NCI-H1417 treated with DMSO at 0.1 percent for 48 hours (cell line): ENCODE results near the gene KCND1.
A peak's percentile ranks its signal among the peaks of the same experiment; 100 is the strongest.

Experiments used
- DNase-seq: peaks from one replicate; lab custom pipeline; 2025; lab: John Stamatoyannopoulos, UW

KCND1 gene

DNA sequence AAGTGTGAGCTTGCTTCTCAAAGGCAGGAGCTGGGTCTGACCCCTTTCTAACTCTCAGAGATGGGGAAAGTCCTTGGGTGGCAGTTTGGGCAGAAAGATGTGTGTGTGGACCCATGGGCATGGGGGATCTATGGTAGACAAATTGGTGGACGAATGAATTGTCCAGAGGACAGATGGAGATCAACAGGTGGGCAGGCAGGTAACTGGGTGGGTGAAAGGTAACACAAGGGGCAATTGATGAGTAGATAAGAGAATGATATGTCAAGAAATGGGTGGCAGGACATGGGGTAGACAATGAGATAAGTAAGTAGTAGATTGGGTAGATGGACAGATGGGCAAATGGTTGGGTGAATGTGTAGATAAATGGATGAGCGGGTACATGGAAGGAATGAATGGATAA, 2.9 kb upstream of the KCND1 start:
- DNase-seq = no peak

DNA sequence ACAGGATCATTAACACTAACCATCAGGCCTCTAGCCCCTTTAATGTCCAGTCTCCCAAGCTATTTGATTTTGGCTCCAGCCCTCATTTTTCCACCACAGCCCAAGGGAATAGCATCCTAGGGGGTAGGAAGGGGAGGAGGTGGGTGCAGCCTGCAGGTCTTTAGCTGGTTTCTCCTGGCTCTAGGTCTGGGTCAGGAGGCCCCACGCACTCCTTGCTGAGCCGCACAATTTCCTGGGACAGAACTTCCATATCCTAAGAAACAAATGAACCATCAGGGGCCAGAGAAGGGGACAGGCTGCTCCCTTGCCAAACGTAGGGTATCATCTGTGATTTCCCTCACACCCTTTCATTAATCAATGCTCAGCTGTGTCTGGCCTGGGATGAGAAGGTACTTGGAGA, 2.4 kb upstream of the KCND1 start:
- no peak for DNase-seq

DNA sequence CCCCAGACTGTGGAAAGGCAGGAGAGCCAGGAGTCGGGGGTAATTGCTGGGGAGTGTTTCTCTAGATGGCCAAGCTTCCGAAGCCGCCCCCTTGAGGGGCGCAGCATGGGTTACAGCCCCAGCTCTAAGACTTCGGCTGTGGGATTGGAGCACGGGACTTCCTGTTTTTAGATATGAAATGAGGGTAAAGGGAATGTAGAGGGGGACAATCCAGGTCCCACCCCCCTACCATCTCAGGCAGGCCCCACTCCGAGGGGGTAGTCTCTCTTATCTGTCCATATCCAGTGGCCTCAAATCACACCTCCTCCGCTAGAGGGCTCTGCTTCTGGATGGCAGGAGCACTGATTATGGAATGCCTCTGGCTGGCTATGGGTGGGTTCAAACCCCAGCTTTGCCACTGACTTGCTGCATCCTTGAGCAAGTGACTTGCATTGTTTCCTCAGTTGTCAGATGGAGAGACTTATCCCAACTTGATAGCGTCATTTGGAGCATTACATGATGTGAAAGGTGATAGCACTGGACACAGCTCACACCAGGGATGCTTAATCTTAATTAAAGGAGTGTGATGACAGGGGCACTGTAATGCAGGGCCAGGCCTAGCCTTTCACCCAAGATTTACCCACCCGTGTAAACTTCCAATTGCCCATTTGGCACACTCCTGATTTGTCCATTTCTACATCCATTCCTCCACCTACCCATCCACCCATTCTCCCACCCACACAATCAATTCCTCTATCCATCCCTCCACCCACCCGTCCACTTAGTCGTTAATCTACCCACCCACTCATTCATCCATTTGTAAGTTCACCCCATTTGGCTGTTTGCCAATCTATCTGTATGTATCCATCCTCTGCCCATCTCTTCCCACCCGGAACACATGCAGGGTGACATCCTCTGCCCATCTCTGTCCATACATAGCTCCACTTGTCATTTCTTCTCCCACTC, 848 bp upstream of the KCND1 start:
- DNase-seq = no peak

DNA sequence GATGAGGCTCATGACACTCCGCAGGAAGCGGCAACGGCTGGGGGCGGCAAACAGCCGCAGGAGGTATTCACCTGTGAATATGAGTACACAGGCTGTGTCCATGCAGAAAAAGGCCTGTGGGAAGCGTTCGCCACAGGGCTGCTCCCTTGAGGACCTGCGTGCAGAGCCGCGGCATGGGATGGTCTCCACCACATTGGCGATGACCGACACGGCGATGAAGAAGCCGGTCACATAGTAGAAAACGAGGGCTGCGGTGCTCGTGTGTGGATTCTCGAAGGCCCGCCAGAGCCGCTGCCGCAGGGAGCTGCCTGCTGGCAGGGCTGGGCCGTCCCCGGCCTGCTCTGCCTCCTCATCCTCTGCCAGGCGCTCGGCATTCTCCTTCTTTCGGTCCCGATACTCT, 2.2 kb downstream of the KCND1 start:
- DNase-seq = no peak

DNA sequence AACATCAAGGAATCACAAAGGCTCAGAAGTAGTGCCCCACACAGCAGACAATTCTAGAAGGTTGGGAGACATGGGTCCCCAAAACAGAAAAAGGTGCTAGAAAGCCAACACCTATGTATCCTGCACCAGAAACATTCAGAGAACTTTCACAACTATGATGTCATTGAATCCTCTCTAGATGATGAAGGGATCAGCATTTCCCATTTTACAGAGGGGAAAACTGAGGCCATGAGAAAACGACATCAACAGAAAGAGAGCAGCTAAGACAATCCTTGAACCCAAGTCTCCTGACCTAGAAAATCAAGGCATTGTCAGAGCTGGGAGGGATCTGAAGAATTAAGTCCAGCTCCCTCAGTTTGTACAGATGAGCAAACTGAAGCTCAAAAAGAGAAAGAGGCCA, 3.3 kb downstream of the KCND1 start:
- no peak for DNase-seq

DNA sequence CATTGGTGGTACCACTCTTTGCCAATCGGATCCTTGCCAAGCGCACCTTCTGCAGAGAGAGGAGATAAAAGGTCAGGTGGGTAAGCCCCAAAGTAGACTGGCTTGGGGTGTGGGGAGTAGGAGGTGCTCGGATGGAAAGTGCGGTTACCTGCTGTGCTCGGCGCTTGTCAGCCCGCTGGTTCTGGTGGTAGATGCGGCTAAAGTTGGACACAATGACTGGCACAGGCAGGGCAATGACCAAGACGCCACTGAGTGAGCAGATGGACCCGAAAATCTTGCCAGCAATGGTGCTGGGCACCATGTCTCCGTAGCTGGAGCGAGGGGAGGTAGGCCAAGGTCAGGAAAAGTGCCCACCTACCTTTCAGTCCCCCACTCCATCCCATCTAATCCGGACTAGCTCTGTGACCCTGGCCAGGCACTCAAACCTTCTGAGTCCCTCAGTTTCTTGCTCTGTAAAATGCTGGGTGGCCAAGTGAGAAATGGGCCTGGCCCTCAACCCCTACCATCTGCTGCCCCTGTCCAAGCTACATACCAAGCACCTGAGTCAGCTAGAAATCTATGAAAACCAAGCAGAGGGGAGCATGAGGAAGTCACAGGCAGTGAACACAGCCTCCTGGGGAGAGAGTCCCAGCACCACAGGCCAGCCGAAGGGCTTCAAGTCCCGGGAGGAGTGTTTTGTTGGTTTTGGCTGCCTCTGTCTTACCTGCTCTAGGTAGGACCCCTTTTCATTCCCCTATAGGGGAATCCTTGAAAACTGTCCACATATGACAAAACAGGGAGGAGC, 4.7 kb downstream of the KCND1 start:
- no peak for DNase-seq

DNA sequence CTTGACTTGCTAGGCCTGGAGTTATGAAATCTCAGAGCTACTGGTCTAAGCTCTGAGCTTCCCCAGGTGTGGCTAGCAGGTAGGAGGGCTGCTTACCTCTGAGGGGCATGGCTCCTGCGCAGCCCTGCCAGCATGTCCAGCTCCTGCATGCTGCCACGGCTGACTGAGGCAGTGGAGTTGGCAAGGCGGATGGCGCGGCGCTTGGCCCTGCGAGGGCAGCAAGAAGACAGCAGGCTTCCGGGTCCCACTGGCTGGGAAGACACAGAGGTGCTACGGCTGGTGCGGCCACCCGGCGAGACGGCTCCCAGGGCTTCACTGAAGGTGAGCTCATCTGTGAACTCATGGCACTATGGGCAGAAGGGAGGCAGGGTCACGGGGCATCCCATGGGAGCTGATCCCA, 5.7 kb downstream of the KCND1 start:
- no peak for DNase-seq

DNA sequence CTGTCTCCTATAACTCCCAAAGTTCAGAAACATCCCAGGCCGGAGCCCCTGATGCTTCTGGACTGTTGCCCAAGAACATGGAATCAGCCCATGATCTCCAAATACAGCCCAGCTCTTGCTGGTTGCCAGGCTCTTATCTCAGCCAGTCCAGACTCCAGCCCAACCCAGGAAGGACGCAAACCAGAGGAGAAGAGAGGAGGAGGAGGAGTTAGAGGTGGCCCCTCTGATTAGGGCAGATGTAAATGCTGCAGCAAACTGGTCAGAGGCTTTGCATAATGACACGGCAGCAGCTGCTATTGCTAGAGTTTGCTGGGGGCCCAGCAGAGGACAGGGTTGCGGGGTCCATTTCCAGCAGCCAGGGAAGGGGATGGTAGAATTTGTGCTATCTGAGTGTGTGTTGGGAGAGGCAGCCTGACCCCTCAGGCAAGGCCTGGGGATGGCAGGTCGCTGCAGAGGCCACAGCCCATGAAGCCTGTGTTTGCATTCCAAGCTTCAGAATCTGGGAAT, 10.0 kb downstream of the KCND1 start:
- no peak for DNase-seq

DNA sequence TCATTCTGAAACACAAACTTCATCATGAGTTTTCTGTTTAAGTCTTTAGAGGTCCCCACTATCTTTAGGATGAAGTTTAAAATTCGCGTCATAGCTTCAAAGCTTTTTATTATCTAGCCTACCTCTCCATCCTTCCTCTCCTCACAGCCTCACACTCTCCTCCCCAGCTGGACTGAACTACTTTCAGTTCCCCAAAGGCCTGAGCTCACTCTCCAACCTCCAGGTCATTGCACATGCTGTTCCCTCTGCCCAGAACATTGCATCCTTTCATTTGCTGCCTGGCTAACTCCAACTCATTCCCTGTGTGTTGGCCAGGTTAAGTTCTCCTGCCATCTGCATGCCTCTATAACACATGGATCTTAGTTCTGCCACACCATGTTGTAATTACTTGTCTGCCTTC, 11.4 kb downstream of the KCND1 start:
- no peak for DNase-seq

DNA sequence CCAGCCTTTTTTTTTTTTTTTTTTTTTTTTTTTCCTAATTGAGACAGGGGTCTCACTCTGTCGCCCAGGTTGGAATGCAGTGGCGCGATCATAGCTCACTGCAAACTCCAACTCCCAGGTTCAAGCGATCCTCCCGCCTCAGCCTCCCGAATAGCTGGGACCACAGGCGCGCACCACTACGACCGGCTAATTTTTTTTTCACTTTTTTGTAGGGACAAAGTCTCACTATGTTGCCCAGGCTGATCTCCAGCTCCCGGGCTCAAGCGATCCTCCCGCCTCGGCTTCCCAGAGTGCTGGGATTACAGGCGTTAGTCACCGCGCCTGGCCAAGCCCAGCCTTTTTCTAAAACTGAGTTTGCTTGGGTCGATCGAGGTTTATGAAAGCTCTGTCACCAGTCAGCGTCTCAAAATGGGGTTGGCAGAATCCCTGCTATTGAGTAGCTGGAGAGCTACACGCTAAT, 13.0 kb downstream of the KCND1 start:
- no peak for DNase-seq

DNA sequence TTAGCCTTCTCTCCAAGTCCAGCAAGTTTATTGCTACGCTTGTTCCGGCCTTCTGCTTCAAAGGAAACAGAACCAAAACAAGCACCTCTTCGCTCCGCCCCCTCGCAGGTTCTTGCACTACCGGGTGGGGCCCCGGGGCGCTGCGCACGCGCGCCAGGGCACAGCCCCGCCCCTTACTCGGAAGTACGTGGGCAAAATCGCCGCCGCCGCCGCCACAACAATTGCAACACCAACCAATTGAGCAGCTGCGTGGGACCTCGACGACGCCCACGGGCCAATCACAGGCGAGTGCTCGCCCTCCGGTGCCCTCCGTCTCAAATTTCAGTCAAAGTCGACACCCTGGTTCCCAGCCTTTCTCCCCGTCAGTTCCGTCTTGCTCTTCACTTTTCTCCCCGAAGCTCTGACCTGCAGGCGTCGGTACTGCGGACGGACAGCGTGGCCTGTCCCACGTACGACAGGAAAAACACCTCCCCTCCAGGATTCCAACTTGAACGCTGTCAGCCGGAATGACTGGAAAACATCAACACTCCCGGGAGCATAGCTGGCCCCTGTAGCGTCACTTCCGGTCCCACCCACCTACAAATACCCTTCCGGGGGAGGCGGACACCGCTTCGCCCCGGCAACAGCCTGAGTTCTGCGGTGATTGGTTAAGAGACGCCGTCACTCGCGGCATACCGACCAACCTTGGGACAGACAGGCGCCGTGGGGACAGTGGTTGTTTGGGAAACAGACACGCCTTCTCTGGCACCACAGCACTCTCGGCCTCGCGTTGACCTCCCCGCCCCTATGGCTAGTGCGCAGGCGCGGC, 13.6 kb downstream of the KCND1 start:
- DNase-seq = peak; percentile 68

DNA sequence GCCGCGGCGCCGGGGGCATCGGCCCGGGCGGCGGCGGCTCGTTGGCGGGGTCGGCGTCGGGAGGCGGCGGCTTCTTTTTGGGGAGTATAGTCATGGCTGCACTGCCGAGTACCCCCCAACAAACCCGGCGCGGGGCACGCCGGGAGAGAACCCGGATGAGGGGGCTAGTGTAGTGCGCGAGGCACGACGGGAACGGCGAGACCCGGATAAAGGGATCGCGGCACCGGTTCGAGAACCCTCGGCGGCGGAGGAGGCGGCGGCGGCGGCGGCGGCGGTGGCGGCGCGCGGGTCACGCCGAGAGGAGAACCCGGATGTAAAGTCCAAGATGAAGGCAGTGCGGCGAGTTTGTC, 14.2 kb downstream of the KCND1 start, which contains the start of gene OTUD5:
Gene OTUD5 (minus strand): TSS at position 131 of the 350 bp plus-strand sequence. CDS start 37 bp downstream, at position 94.
- no peak for DNase-seq

DNA sequence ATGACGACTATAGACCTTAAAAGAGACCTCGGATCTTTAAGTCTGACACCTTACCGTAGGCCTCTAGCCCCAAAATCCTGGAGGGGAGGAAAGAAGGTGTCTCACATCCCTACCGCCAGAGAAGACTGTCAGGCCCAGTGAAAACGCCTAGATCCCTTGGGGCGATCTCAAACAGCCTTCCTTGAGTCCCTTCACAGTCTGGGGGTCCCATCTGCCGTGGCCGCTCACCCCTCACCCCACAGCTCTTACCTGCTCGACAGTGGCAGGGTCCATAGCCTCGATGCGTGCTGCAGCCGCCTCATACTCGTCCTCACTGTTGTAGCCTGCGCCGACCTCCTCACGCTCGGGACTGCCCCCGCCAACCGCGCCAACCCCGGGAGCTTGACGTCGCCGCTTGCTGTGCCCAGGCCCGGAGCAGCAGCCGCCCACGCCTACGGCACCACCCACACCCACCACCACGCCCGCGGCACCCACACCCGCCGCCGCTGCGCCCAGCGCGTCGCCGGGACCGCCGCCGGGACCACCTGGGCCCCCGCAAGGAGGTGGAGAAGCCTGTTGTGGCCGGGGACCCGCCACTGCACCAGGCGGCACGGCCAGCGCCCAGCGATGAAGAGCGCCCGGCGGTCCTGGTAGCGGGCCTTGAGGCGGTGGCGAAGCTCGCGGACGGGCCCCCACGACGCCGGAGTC, 14.8 kb downstream of the KCND1 start:
- no peak for DNase-seq

DNA sequence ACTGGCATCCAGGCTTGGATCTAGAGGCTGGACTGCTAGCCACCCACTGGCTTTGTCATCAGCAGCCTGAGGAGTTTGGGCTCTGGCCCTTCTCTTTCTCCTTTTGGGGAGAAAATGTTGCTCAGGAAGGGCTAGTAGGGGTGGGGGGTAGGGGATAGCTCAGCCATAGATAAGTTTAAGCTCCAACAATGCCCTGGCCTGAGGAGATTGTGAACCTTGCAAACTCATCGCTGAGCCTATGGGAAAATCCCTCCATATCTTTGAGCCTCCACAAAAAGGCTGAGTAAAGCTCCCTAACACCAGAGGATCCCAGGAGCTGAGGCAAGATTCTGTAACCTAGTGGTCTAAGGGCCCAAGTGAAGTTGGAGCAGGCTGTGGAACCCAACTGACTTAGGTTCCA, 23.1 kb downstream of the KCND1 start:
- no peak for DNase-seq

DNA sequence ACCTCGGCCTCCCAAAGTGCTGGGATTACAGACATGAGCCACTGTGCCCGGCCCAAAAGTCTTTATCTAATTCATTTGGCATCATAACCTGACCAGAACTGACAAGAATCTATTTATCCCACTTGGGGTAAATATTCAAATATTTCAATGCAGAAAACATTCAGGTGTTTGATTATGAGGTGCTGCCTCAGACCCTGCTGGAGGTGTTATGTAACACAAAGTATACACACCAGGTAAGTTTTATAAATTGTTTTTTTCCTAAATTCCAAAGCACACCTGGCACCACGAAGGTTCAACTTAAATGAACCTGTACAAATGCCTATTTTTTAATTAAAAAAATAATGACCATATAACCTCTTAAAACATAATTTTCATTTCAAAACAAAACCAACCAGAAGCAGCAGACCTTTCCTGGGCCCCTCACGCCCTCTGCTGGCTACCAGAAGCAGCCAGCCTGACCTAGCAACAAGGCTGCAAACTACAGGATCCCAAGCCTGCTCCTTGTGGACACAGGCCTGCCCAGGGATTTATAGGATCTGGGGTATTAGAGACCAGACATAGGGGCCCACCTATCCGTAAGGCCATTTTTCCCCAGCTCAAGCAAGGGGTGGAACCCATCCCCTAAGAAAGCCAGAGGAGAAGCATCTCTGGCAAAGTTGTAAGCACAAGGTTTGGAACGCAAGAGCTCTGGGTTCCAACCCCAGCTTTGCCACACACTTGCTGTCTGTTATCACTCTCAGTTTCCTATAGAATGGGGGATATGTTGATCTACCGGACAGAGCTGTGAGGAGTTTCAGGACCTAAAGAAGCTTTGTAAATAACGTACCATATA, 25.9 kb downstream of the KCND1 start:
- no peak for DNase-seq

DNA sequence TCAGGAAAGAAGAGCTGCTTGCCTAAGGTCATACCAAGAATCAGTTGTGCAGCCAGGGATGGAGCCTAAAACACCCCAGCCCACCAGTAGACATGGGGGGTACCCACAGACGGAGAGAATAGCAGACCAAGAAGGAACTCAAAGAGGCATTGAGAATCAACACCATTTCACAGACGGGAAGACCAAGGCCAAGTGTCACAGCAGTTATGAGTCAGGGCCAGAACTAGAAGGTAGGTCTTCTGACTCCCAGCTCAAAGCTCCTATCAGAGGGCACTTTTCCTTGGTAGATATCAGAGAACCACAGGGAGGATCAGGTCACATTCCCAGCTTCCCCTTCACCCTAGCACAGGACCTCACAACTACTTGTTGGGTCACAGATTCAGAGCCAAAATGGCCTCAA, 28.7 kb downstream of the KCND1 start:
- no peak for DNase-seq

DNA sequence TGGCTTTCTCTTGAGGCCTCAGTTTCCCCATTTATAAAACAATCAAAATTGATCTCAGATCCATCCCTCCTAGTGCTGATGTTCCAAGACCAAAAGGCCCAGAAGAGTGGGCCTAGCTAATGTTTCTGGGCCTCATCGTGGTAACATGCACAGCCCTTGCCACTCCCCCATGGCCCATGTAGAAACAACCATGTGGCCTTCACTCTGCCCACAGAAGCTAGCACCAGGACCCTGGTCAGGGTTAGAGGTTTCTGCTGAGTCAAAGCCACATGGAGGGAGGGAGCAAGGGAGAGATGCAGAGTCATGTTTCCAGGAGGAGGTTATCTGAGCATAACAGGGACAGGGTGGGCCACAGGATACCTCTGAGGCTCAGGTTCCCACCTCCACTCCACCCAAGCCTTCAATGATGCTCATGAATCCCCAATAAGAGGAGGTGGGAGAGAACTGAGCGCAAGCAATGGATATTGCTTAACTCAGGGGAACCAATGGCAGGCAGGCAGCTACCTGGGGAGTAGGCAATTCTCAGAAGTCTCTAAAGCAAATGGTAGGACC, 31.2 kb downstream of the KCND1 start:
- DNase-seq = no peak

DNA sequence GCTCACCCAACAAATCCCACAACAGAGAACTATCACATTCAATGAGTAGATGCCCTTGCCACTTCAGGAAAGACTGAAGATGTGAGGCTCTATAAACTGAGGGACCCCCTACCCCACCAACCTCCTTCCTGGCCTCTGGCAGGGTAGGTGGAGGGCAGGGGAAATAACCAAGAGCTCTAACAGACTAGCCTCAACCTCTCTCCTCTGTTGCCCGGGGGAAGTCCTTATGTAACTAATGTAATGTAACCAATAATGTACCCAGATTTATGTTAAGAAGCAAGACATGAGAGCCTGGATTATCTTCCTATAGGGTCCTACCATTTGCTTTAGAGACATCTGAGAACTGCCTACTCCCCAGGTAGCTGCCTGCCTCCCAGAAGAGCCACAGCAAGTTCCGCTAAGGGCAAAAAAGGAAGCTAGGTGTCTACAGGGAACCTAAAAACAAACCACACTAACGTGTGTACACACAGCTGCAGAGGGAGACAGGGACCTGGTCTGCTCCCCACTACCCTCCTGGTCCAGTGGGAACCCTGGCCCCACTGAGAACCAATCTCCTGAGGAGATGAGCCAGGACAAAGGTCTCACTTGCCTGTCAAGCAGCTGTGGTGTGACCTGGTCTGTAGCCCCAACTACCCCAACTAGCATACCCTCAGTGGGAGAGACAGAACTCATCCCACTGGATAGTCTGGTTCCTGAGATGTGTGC, 32.0 kb downstream of the KCND1 start:
- DNase-seq = no peak

DNA sequence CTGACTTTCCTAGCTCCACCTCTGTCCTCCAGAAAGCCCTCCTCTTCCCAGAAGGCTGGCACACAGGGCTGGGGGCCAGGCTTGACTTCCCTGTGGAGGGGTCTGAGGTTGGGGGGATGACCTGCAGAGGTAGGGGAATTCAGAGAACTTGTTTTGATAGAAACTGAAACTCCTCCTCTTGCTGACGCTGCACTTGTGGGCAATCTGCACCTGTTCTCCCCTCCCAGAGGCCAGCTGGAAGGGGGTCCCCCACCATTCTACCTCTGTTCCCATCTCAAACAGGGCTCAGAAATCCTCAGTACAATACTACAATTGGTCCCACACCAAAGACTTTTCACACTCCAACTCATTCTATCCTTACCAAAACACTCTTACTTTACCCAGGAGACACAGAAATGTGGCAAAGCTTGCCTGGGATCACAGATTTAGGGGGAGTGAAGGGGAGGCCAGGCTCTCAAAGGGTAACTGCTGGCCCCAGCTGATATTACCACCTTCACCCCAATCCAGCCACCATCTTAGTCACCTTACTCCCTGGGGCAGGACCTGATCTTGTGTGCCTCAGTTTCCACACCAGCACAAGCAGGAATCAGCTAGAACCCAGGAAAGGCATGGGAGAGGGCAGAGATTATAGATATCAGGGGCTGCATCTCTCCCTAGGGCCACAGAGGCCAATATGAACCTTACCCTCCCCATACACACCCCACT, 32.8 kb downstream of the KCND1 start:
- no peak for DNase-seq
